ENCODE results near the gene NFIC.

- TF ChIP-seq EZH2 (IDR thresholded peaks at IDR 0.05; ENCODE audit: insufficient read depth, low read length) (no peak), CTCF (IDR thresholded peaks at IDR 0.05; ENCODE audit: insufficient read depth, low read depth, low read length) (no peak)
Measured at GRCh38 chr19:3477951-3478350, 111.6 kb downstream of the NFIC start.

Measured in astrocyte (in vitro differentiated cells and primary cell).